Psoas muscle (tissue), 8 donors: ENCODE measurements around the gene RUVBL2. TPM values are rescaled to one million over a fixed set of nuclear protein-coding genes. Genes with fewer than 3 reads are reported as not detected.

Experiments
- ATAC-seq, 4 donors: fragments of 200-7000 bp; cut with Tn5 transposase; one replicate each; pipeline ENCODE4 v1.9.1; 2020; ENCODE audit warnings: moderate library complexity in 3 of 4, mild to moderate bottlenecking in 2 of 4
- DNase-seq, 2 donors: peaks; one replicate each; pipeline ENCODE4 v3.0.0-alpha.2; 2020
- H3K27ac ChIP-seq: fragments of 200-600 bp; one replicate; pipeline ENCODE4 v1.8.0; 2022
- H3K27me3 ChIP-seq, 3 donors: fragments of 200-600 bp in 1 of 3; one replicate each; pipeline versions ENCODE4 v1.6.1 to v1.8.0; 2013 to 2022; ENCODE audit warnings: low read length in 2 of 3, mild to moderate bottlenecking in 2 of 3, moderate library complexity in 1 of 3; ENCODE audit not compliant: insufficient read depth in 3 of 3
- H3K36me3 ChIP-seq, 2 donors: fragments of 200-600 bp in 1 of 2; one replicate each; pipeline versions ENCODE4 v1.6.1 to v1.8.0; 2013 to 2022; ENCODE audit warnings: low read depth in 1 of 2, mild to moderate bottlenecking in 1 of 2, moderate library complexity in 1 of 2; ENCODE audit not compliant: insufficient read depth in 1 of 2
- H3K4me1 ChIP-seq: fragments of 200-600 bp; one replicate; pipeline ENCODE4 v1.8.0; 2022
- H3K4me3 ChIP-seq: fragments of 200-600 bp; one replicate; pipeline ENCODE4 v1.8.0; 2022; ENCODE audit warnings: mild to moderate bottlenecking
- H3K9me3 ChIP-seq: fragments of 200-600 bp; one replicate; pipeline ENCODE4 v1.8.0; 2022
- WGBS, 3 donors: extraction: QIAGEN DNeasy Blood & Tissue Kit; methylation state at CpG; one replicate each; pipeline versions ENCODE4 v1.1.6 to v1.1.7; 2013; 5-methylcytosine and 5-hydroxymethylcytosine counted together
- intact Hi-C, 2 donors: fragments of 100-400 bp; cut with DNase I; formaldehyde crosslinking; loops; one replicate each; pipeline versions ENCODE4 v1.11.0 to v1.14.2; 2022
- long read RNA-seq, 2 donors: library from polyadenylated mRNA; unstranded; transcript quantifications; one replicate each; pipeline ENCODE4 v2.0.0, GENCODE V29; 2021
- polyA plus RNA-seq, 3 donors: library from polyadenylated mRNA; stranded (reverse); fragments of 200-250 nt; gene quantifications; one replicate each; pipeline ENCODE4 v1.2.3, GENCODE V29; 2013
- total RNA-seq, 4 donors: library from RNA; stranded (reverse); fragmentation: NEBNext Ultra II Directional in 2 of 4; extraction: Animal tissue kit (Norgen Biotek cat#: 25700) in 2 of 4; gene quantifications; one replicate each; pipeline versions ENCODE4 v1.2.1 to v1.2.4, GENCODE V29; 2021 to 2023
- TF ChIP-seq, protein P1 (sequence below): fragments of 200-600 bp; IDR thresholded peaks from one replicate; pipeline ENCODE4 v1.8.0; 2022; ENCODE audit warnings: antibody characterized with exemption
- donor health status: healthy with polysubstance abuse.
- donor health status: DM: no; HTN: no; CAD: no; lungs with moderate emphysema.
- donor health status: Bipolar disorder and iron deficiency.
- donor health status: healthy.
- donor health status: DM: yes; HTN: yes; CAD: no.
- donor health status: DM: no; HTN: no; CAD: no.
- donor health status: DM: no; HTN: no; CAD: no.
- donor health status: DM: yes; HTN: yes; CAD: no.

Gene RUVBL2
- total RNA-seq (10 to 100 TPM; 61.1 to 87.4 (median 81.8) TPM), polyA plus RNA-seq (10 to 100 TPM; 62.7 to 76.5 (median 69.5) TPM)
- long read RNA-seq, donor 1, transcript RUVBL2-206 (15 exons, 2,009 nt) = major isoform, 56 of 87 reads
- long read RNA-seq, donor 1, partial matches to known transcripts = 21 of 87 reads
- long read RNA-seq, donor 1, other reads (novel, unspliced or antisense) = 9 of 87 reads
- long read RNA-seq, donor 2, transcript RUVBL2-206 (15 exons, 2,009 nt) = major isoform, 100 of 174 reads
- long read RNA-seq, donor 2, partial matches to known transcripts = 54 of 174 reads
- long read RNA-seq, donor 2, other reads (novel, unspliced or antisense) = 20 of 174 reads

DNA sequence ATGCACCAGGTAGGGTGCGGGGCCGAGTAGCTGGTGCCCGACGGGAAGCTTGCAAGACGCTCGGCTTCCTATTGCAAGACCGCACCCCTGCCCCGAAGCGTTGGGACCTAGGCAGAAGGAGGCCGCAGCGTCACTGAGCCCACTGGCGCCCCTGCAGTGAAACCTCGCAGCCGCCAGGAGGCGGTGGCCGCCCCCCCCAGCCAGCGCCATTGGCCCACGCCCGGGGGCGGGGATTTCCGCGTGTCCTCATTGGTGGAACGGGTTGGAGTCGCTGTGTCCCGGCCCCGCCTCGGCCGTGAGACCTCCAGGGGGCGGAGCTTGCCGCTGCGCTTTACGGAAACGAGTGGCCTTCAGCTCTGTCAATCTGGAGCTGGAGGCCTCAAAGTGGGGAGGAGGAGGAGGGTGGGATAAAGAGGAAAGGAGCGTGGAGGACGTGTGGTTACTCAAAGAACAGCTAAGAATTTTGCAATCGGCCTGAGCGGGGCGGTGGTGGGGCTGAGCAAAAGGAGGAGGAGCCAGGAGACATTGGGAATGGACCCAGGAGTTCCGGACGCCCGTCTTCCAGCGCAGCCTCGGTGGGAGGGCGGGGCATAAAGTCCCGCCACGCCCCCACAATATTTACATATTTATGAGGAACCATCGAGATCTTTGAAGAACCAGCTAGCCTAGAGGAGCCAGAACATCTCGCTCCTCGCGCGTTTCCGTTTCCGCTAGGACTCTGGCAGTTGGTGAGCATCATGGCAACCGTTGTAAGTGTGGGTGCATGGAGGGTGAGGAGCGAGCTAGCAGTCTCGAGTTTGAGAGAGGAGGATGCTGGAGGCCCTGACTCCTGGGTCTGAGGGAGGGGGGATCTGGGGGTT is at the start of gene RUVBL2, which contains the start of gene GYS1:
Gene RUVBL2, plus strand, starts transcription at position 713 of the 860 bp plus-strand sequence. Its CDS starts 25 bp downstream, at position 738.
Gene GYS1, minus strand, starts transcription at position 135 of the 860 bp plus-strand sequence. CDS start 197 bp downstream, outside the sequence.
- ATAC-seq (peak; percentile 83 to 87 (median 84)), DNase-seq (peak; percentile 100)
- 0% methylated on average over 55 to 56 of the region's 56 CpGs for WGBS, 3 donors
- peak within 1 kb of the TSS; percentile 90 for H3K27ac ChIP-seq
- peaks cover 0 to 10% of the 10 kb centered on the region in 2 donors for H3K36me3 ChIP-seq
- no peaks in the 10 kb centered on the region for H3K9me3 ChIP-seq
- TF ChIP-seq, protein P1, sequence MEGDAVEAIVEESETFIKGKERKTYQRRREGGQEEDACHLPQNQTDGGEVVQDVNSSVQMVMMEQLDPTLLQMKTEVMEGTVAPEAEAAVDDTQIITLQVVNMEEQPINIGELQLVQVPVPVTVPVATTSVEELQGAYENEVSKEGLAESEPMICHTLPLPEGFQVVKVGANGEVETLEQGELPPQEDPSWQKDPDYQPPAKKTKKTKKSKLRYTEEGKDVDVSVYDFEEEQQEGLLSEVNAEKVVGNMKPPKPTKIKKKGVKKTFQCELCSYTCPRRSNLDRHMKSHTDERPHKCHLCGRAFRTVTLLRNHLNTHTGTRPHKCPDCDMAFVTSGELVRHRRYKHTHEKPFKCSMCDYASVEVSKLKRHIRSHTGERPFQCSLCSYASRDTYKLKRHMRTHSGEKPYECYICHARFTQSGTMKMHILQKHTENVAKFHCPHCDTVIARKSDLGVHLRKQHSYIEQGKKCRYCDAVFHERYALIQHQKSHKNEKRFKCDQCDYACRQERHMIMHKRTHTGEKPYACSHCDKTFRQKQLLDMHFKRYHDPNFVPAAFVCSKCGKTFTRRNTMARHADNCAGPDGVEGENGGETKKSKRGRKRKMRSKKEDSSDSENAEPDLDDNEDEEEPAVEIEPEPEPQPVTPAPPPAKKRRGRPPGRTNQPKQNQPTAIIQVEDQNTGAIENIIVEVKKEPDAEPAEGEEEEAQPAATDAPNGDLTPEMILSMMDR = peak; percentile 97
- H3K27me3 ChIP-seq = no peaks in the 10 kb centered on the region
- H3K4me1 ChIP-seq = peaks cover 48% of the 10 kb centered on the region
- peak within 1 kb of the TSS; percentile 81 for H3K4me3 ChIP-seq
- intact Hi-C loops = loop anchor here (5.0 to 10.0 kb wide), 3 partner anchors 79 to 211 kb away; partner anchors contain the start of genes HRC (in 1 of the 2), KCNA7 (in 1 of the 2) and TRPM4 (in 1 of the 2)

DNA sequence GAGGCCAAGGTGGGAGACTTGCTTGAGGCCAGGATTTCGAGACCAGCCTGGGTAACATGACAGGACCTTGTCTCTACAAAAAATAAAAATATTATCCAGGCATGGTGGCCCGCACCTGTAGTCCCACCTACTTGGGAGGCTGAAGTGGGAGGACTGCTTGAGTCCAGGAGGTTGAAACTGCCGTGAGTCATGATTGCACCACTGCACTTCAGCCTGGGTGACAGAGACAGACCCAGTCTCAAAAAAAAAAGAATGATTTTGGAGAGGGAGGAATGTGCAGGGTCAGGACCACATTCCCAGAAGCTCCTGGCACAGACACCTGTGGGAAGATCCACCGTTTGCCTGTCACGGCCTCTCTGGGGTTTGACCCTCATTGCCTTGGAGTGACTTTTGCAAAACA is 48.3 kb upstream of the RUVBL2 start:
- intact Hi-C loops = no loop called here
- Histone ChIP-seq H3K27me3 (no peaks in the 10 kb centered on the region), H3K36me3 (no peaks in the 10 kb centered on the region), H3K4me3 (no peak overlapping the region), H3K9me3 (no peaks in the 10 kb centered on the region), H3K27ac (no peak overlapping the region), H3K4me1 (no peaks in the 10 kb centered on the region)
- WGBS, 3 donors = 84 to 87% (median 85%) methylated on average over 5 of the region's 5 CpGs
- TF ChIP-seq, protein P1 = no peak
- DNase-seq (no peak), ATAC-seq (no peak)

DNA sequence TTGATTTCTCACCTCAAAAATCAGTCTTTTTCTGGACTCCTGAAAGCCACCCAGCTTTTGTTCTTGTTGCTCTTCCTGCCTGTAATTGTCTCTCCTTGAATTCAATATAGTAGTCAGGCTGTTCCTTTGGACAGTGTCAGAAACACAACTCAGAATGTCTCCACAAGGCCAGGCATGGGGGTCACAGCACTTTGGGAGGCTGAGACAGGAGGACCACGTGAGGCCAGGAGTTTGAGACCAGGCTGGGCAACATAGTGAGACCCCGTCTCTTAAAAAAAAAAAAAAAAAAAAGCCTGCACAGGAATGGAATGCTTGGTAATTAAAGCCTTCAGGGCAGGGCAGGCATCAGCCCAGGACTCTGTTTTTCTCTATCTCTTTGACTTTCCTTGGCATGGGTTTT is 47.9 kb upstream of the RUVBL2 start:
- Histone ChIP-seq H3K4me3 (no peak overlapping the region), H3K9me3 (no peaks in the 10 kb centered on the region), H3K36me3 (no peaks in the 10 kb centered on the region), H3K27me3 (no peaks in the 10 kb centered on the region), H3K27ac (no peak overlapping the region), H3K4me1 (no peaks in the 10 kb centered on the region)
- intact Hi-C loops = no loop called here
- DNase-seq = no peak
- no peak for ATAC-seq
- 83 to 89% (median 86%) methylated on average over 2 of the region's 2 CpGs for WGBS, 3 donors
- TF ChIP-seq, protein P1 = no peak

DNA sequence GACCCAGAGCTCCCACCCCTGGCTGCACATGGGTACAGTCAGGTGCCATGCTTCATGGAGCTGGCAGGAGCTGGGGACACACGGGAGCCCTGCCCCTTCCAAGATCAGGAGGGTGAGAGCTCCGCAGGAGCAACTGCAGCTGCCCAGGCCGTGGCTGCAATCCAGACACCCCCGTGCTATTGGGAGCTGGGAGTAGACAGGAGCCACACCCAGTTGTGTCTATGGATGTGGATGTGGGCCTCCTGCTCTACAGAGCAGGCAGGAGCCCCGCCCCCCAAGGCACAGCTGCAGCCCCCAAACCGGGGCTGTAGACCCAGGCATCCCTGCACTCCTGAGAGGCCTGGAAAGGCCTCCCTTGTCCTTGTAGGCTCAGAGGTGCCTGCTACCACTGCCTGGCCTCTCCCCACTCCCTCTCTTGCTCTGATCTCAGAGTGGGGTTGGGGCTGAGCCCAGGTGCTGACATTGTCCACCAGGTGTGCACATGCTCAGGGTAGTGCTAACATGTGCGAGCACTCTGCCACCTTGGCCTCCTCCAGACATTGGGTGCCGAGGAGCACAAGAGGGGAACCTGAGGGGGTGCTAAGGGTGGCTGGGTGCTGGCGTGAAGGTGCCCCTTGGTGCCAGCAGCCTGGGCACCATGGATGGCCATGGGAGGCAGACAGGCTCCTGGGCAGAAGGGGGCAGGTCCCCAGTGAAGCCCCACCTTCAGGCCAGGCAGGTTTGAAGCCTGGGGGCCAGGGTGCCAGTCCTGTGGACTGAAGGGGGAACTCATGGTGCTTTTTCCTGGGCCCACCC is 47.0 kb upstream of the RUVBL2 start:
- Histone ChIP-seq H3K36me3 (no peaks in the 10 kb centered on the region), H3K4me1 (no peaks in the 10 kb centered on the region), H3K27ac (no peak overlapping the region), H3K9me3 (no peaks in the 10 kb centered on the region), H3K27me3 (no peaks in the 10 kb centered on the region), H3K4me3 (no peak overlapping the region)
- DNase-seq = no peak
- TF ChIP-seq, protein P1 = no peak
- intact Hi-C loops = no loop called here
- ATAC-seq = peak in 3 of 4 donors; percentile 18 to 42 (median 36)
- WGBS, 3 donors = 54 to 74% (median 58%) methylated on average over 6 to 9 of the region's 9 CpGs
